ENCODE measurements around the gene SYNDIG1. TPM values are rescaled to one million over a fixed set of nuclear protein-coding genes. Genes with fewer than 3 reads are reported as not detected.

SYNDIG1 gene
- polyA plus RNA-seq, 1 donor from 2014 or later: 0.22 TPM

DNA sequence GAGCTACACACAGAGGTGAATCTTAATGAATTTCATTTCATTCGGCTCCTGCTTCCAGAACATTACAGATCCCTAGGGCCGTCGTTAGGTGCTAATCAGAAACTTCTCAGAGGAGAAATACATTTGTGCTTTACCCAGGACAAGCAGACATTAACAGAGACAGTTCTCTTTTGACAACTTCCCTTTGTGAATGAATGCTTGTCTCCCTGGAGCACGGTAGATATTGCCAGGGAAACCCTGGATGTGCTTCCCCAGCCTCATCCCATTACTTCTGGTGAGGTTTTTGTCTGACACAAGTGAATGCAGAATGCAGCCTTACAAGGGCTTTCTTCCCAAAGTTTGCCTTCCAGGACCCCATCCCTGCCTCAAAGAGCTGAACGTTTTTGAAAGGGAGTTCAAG, 105.4 kb downstream of the SYNDIG1 start:
- H3K27ac ChIP-seq (ENCODE audit: low read length): no peak overlapping the region
- H3K4me3 ChIP-seq (ENCODE audit: low read length): no peak overlapping the region
- H2AFZ ChIP-seq (ENCODE audit: low read depth, low read length): no peak overlapping the region
- H3K4me2 ChIP-seq (ENCODE audit: low read length): no peak overlapping the region
- no peaks in the 10 kb centered on the region for H4K20me1 ChIP-seq (ENCODE audit: insufficient read depth)
- H3K9me3 ChIP-seq (ENCODE audit: low read length): no peaks in the 10 kb centered on the region
- H3K36me3 ChIP-seq (ENCODE audit: insufficient read depth, low read length): no peaks in the 10 kb centered on the region
- no peaks in the 10 kb centered on the region for H3K79me2 ChIP-seq (replicated peaks; ENCODE audit: insufficient read depth, low read length)
- TF ChIP-seq, protein P1, sequence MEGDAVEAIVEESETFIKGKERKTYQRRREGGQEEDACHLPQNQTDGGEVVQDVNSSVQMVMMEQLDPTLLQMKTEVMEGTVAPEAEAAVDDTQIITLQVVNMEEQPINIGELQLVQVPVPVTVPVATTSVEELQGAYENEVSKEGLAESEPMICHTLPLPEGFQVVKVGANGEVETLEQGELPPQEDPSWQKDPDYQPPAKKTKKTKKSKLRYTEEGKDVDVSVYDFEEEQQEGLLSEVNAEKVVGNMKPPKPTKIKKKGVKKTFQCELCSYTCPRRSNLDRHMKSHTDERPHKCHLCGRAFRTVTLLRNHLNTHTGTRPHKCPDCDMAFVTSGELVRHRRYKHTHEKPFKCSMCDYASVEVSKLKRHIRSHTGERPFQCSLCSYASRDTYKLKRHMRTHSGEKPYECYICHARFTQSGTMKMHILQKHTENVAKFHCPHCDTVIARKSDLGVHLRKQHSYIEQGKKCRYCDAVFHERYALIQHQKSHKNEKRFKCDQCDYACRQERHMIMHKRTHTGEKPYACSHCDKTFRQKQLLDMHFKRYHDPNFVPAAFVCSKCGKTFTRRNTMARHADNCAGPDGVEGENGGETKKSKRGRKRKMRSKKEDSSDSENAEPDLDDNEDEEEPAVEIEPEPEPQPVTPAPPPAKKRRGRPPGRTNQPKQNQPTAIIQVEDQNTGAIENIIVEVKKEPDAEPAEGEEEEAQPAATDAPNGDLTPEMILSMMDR (IDR thresholded peaks at IDR 0.05; ENCODE audit: poor library complexity, severe bottlenecking): no peak
- TF ChIP-seq RAD21 (conservative IDR thresholded peaks at IDR 0.05): no peak
- no peak for TF ChIP-seq POLR2AphosphoS5 (IDR thresholded peaks at IDR 0.05)
- no peak for TF ChIP-seq TAF1 (IDR thresholded peaks at IDR 0.05; ENCODE audit: low read depth)
- TF ChIP-seq SMC3 (conservative IDR thresholded peaks at IDR 0.05; ENCODE audit: poor library complexity): no peak
- no peak for TF ChIP-seq EP300 (conservative IDR thresholded peaks at IDR 0.05; ENCODE audit: poor library complexity, severe bottlenecking)
- TF ChIP-seq EZH2 (IDR thresholded peaks at IDR 0.05; ENCODE audit: borderline replicate concordance, insufficient read depth, low read length, poor library complexity, severe bottlenecking): no peak
- TF ChIP-seq MXI1 (conservative IDR thresholded peaks at IDR 0.05; ENCODE audit: poor library complexity, severe bottlenecking): no peak
- TF ChIP-seq, protein P2, sequence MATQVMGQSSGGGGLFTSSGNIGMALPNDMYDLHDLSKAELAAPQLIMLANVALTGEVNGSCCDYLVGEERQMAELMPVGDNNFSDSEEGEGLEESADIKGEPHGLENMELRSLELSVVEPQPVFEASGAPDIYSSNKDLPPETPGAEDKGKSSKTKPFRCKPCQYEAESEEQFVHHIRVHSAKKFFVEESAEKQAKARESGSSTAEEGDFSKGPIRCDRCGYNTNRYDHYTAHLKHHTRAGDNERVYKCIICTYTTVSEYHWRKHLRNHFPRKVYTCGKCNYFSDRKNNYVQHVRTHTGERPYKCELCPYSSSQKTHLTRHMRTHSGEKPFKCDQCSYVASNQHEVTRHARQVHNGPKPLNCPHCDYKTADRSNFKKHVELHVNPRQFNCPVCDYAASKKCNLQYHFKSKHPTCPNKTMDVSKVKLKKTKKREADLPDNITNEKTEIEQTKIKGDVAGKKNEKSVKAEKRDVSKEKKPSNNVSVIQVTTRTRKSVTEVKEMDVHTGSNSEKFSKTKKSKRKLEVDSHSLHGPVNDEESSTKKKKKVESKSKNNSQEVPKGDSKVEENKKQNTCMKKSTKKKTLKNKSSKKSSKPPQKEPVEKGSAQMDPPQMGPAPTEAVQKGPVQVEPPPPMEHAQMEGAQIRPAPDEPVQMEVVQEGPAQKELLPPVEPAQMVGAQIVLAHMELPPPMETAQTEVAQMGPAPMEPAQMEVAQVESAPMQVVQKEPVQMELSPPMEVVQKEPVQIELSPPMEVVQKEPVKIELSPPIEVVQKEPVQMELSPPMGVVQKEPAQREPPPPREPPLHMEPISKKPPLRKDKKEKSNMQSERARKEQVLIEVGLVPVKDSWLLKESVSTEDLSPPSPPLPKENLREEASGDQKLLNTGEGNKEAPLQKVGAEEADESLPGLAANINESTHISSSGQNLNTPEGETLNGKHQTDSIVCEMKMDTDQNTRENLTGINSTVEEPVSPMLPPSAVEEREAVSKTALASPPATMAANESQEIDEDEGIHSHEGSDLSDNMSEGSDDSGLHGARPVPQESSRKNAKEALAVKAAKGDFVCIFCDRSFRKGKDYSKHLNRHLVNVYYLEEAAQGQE (IDR thresholded peaks at IDR 0.05; ENCODE audit: borderline replicate concordance): no peak
- no peaks in the 10 kb centered on the region for H3K27me3 ChIP-seq (ENCODE audit: insufficient read depth, low read depth, low read length)
- H3K9me2 ChIP-seq (ENCODE audit: insufficient read depth, low read length): no peaks in the 10 kb centered on the region
- H3K9ac ChIP-seq (ENCODE audit: low read length): no peak overlapping the region
- H3F3A ChIP-seq (ENCODE audit: insufficient read depth, low read length, poor library complexity, severe bottlenecking): no peaks in the 10 kb centered on the region

DNA sequence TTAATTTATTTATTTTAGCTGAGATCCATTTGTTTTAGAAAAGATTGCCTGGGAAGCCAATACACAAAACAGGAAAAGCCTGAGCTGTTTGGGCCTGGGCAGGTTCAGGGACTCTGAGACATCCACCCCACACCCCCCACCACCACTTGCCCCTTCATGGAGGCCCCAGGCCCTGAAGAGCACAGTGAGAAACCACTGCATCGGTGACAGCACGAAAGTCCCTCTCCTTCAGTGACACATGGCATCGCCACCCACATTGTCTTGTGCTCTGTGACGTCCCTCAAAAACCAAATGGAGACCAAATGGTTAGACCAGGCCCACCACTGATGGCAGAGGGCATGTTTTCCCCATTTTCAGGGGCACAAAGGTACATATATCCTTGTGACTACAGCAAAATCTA, 106.4 kb downstream of the SYNDIG1 start:
- H3K9ac ChIP-seq (ENCODE audit: low read length): no peak overlapping the region
- no peaks in the 10 kb centered on the region for H3K9me2 ChIP-seq (ENCODE audit: insufficient read depth, low read length)
- H3K4me3 ChIP-seq (ENCODE audit: low read length): no peak overlapping the region
- no peaks in the 10 kb centered on the region for H3K27me3 ChIP-seq (ENCODE audit: insufficient read depth, low read depth, low read length)
- H3K79me2 ChIP-seq (replicated peaks; ENCODE audit: insufficient read depth, low read length): no peaks in the 10 kb centered on the region
- H3K27ac ChIP-seq (ENCODE audit: low read length): no peak overlapping the region
- no peaks in the 10 kb centered on the region for H3K36me3 ChIP-seq (ENCODE audit: insufficient read depth, low read length)
- no peaks in the 10 kb centered on the region for H4K20me1 ChIP-seq (ENCODE audit: insufficient read depth)
- no peak overlapping the region for H3K4me2 ChIP-seq (ENCODE audit: low read length)
- no peaks in the 10 kb centered on the region for H3K9me3 ChIP-seq (ENCODE audit: low read length)
- TF ChIP-seq, protein P2 (IDR thresholded peaks at IDR 0.05; ENCODE audit: borderline replicate concordance): no peak
- TF ChIP-seq TAF1 (IDR thresholded peaks at IDR 0.05; ENCODE audit: low read depth) (no peak), EP300 (conservative IDR thresholded peaks at IDR 0.05; ENCODE audit: poor library complexity, severe bottlenecking) (no peak), EZH2 (IDR thresholded peaks at IDR 0.05; ENCODE audit: borderline replicate concordance, insufficient read depth, low read length, poor library complexity, severe bottlenecking) (no peak), POLR2AphosphoS5 (IDR thresholded peaks at IDR 0.05) (no peak), RAD21 (conservative IDR thresholded peaks at IDR 0.05) (no peak), SMC3 (conservative IDR thresholded peaks at IDR 0.05; ENCODE audit: poor library complexity) (no peak), MXI1 (conservative IDR thresholded peaks at IDR 0.05; ENCODE audit: poor library complexity, severe bottlenecking) (no peak)
- H2AFZ ChIP-seq (ENCODE audit: low read depth, low read length): no peak overlapping the region
- H3F3A ChIP-seq (ENCODE audit: insufficient read depth, low read length, poor library complexity, severe bottlenecking): no peaks in the 10 kb centered on the region
